HG02759 (cell line): ENCODE measurements around the gene CAGE1.
A peak's percentile ranks its signal among the peaks of the same experiment; 100 is the strongest.

Experiments
- ATAC-seq: cut with Tn5 transposase; IDR thresholded peaks from one replicate; pipeline ENCODE4 v1.9.1; 2021; ENCODE audit warnings: mild to moderate bottlenecking, moderate library complexity; ENCODE audit not compliant: unreplicated experiment

Gene CAGE1

GRCh38 chr6:7389451-7390225, at the start of gene CAGE1, which contains the start of gene RIOK1:
TSS of gene CAGE1 (minus strand) at chr6:7389742. CDS start at chr6:7387173, 2,569 bp downstream.
TSS of gene RIOK1 (plus strand) at chr6:7389808. CDS start at chr6:7390003, 195 bp downstream.
- peak; percentile 97 for ATAC-seq

GRCh38 chr6:7439228-7439627, 49.7 kb upstream of the CAGE1 start:
- ATAC-seq = no peak

GRCh38 chr6:7438011-7438410, 48.5 kb upstream of the CAGE1 start:
- no peak for ATAC-seq

- ATAC-seq = no peak
These were observed 45.1 kb upstream of the CAGE1 start for GRCh38 chr6:7434672-7435071.

- ATAC-seq = no peak
These were observed 43.6 kb upstream of the CAGE1 start for GRCh38 chr6:7433121-7433617.

DNA sequence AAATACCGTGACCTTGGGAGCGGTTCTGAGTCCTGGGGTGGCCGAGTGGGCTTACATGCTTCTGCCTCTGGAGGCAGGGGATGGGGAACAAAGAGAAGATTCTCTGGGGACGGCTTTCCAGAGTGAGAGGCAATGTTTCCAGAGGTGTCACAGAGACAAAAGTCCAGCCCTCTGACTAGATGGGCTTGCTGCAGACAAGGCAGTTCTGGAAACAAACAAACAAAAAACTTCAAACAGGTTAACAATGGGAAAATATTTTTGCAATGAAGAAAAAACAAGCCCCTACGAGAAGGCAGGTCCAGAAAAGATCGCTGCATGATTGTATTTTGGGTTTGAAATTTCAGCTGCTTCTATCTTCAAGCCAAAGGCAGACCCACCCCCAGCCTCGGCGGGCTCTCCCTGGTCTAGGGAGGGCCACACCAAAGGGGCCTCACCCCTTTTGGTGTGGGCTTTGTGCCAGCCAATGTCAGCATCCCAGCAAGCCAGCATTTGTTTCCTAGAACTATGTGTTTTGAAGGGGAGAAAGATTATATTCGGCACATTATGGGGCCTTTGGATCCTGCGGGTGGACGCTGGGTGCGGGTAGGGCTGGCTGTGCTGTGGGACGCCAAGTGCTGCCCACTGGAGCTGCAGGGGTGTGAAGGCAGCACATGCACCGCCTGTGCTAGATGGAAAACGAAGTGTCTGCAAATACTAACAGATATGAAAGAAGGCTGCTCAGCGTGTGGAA, 43.0 kb upstream of the CAGE1 start:
- no peak for ATAC-seq

DNA sequence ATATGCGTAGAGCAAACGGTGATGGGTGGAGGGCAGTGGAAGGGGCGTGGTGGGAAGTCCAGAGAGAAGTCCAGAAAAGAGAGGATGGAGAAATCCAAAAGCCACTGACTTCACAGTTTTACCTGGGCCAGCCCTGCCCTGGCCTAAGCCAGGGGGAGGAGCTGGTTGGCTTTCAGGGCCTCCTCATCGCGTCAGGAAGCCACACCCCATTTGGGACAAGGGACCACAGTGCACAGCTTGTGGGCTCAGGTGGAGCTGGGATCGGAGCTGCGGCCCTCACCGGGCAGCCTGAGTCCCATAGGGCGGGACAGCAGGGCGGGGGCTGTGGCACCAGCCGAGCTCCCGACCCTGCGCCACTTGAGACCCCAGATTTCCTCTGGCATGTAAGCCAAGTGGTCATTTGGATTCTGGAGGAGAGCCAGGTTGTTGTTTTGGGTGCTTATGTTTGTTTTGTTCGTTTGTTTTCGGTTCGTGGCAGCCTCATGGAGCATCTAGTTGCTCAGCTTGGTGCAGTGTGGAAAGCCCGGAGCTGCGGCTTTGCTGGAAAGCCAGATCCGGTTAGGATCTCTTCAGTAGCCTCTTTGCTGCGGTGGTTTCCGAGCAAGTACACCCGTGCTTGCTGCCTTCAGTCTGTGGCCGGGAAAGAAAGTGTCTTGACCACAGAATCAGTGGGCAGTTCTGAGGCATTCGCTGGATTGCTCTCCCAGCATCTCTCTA, 42.3 kb upstream of the CAGE1 start:
- no peak for ATAC-seq

GRCh38 chr6:7431313-7431673, 41.8 kb upstream of the CAGE1 start:
- ATAC-seq = no peak

GRCh38 chr6:7426447-7427169, 37.1 kb upstream of the CAGE1 start:
- no peak for ATAC-seq

DNA sequence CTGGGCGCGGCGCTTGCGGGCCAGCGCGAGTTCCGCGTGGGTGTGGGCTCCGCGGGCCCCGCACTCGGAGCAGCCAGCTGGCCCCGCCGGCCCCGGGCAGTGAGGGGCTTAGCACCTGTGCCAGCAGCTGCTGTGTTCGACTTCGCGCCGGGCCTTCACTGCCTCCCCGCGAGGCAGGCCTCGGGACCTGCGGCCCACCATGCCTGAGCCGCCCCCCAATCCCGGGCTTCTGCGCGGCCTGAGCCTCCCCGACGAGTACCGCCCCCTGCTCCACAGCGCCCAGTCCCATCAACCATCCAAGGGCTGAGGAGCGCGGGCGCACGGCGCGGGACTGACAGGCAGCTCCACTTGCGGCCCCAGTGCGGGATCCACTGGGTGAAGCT, 36.3 kb upstream of the CAGE1 start:
- ATAC-seq = no peak

DNA sequence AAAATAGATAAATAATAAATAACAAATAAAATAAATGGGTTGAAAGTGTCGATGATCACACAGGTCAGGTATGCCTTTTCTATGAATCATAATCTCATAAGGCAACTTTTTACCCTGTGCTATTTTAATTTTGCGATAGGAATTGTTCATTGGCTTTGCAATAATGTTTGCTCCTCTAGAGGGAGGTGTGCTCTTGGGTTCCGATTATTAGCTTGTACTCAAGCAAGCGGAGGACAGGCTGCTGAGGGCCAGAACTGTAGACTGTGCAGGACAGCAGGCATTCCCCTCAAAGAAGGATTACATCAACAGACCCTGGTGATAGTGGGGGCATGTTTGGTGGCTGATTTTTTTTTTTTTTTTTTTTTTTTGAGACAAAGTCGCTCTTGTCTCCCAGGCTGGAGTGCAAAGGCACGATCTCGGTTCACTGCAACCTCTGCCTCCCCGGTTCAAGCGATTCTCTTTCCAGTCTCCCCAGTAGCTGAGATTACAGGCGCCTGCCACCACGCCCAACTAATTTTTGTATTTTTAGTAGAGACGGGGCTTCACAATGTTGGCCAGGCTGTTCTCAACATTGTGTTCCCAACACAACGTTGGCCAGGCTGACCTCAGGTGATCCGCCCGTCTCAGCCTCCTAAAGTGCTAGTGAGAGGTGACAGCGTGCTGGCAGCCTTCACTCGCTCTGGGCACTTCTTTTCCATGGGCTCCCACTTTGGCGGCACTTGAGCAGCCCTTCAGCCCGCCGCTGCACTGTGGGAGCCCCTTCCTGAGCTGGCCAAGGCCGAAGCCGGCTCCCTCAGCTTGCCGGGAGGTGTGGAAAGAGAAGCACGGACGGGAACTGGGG, 35.6 kb upstream of the CAGE1 start:
- no peak for ATAC-seq

DNA sequence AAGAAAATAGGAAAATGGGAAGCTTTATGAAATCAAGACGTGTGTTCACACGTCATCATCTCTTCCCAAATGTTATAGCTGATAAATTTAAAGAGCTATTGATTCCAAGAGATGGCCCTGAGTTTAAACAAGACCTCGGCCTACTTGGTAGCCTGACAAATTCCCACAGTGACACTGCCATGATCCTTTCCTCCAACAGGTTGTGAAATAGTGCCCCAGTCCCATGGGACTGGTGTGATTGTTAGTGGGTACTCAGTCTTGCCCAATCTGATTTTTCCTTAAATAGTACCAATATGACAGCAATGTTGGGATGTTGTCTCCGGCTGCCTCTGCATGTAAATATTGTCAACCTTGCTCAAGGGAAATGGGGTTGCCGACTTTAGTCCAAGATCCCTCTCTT, 34.5 kb upstream of the CAGE1 start:
- ATAC-seq = no peak

DNA sequence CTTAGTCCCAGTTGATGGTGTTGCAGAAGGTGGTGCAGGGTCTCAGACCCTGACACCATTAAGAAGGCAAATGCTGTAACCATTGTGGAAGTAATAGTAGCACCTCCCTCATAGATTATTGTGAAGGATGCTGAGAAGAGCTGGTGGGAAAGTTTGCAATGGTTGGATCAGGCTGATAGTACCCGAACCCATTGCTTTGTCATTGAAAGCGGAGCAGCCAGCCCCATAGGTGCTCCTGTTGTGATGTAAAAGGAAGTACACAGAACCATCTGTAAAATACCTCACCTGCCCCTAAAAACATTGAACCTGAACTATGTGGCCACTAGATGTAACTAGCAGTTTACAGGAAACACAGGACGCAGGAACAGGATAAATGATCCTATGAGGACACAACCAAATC, 31.5 kb upstream of the CAGE1 start:
- ATAC-seq = no peak

GRCh38 chr6:7419065-7419464, 29.5 kb upstream of the CAGE1 start:
- no peak for ATAC-seq

- no peak for ATAC-seq
These were observed 28.8 kb upstream of the CAGE1 start for GRCh38 chr6:7418238-7418905.

GRCh38 chr6:7417684-7418083, 28.1 kb upstream of the CAGE1 start:
- no peak for ATAC-seq

GRCh38 chr6:7414811-7415210, 25.3 kb upstream of the CAGE1 start:
- ATAC-seq = no peak

GRCh38 chr6:7413151-7413823, 23.7 kb upstream of the CAGE1 start:
- no peak for ATAC-seq

DNA sequence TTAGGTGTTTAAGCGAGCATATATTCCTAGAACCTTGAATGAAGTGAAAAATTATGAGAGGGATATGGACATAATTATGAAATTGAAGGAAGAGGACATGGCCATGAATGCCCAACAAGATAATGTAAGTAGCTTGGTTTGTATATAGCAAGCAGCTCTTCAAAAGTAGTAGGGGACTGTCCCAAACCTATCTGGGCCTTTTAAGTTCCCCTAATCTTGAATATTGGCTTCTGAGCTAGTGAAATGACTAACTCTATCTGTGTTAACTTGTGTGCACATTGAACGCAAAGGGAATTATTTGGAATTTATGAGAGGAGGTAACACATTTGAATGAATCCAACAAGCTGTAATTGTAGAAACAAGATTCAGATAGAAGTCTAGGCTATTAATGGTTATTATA, 21.8 kb upstream of the CAGE1 start:
- no peak for ATAC-seq
